NT2/D1 (cell line): ENCODE results near the gene RASD1.

ENCODE experiments used
- SUZ12 ChIP-seq: IDR thresholded peaks from 2 replicates; pipeline ENCODE4 v1.6.1; 2011; ENCODE audit not compliant: insufficient read length, insufficient read depth; ENCODE audit errors: extremely low read depth
- YY1 ChIP-seq: IDR thresholded peaks from 2 replicates; pipeline ENCODE4 v1.6.1; 2011; ENCODE audit not compliant: insufficient read length, insufficient read depth
- ZNF274 ChIP-seq: IDR thresholded peaks from 2 replicates; pipeline ENCODE4 v1.6.1; 2011; ENCODE audit warnings: mild to moderate bottlenecking, low read depth, low read length

- no peak for TF ChIP-seq ZNF274
- TF ChIP-seq YY1, result no peak
- TF ChIP-seq SUZ12, result no peak
Measured at GRCh38 chr17:17506181-17506741, 10.1 kb upstream of the RASD1 start.
